Measurements from ENCODE around the gene TBRG4.

GRCh38 chr7:45119550-45119949 lies 8.1 kb upstream of the TBRG4 start:
- TF ChIP-seq CTCF (IDR thresholded peaks at IDR 0.05; ENCODE audit: borderline replicate concordance, extremely low read depth, low read length, poor library complexity, severe bottlenecking) (no peak), EZH2 (IDR thresholded peaks at IDR 0.05; ENCODE audit: borderline replicate concordance, low read depth, low read length, severe bottlenecking) (no peak)
